ENCODE results near the gene RTN4RL1. TPM values are rescaled to one million over a fixed set of nuclear protein-coding genes. Genes with fewer than 3 reads are reported as not detected.
A peak's percentile ranks its signal among the peaks of the same experiment; 100 is the strongest.

The RTN4RL1 gene
- total RNA-seq, 2 donors from 2014 or later = 0.32 to 0.37 TPM

GRCh38 chr17:2051933-2052559 lies 26.9 kb upstream of the RTN4RL1 start:
- H3K4me1 ChIP-seq = peaks cover 13% of the 10 kb centered on the region
- DNase-seq = no peak

GRCh38 chr17:2051061-2051932 lies 26.2 kb upstream of the RTN4RL1 start:
- no peak for DNase-seq
- H3K9ac ChIP-seq (ENCODE audit: low read depth in 2 of 2, low read length in 2 of 2) = peak overlapping the region in 1 of 2 donors; percentile 24
- peaks cover 35% of the 10 kb centered on the region for H3K27me3 ChIP-seq
- no peaks in the 10 kb centered on the region for H3K9me3 ChIP-seq
- no peak overlapping the region for H3K27ac ChIP-seq
- TF ChIP-seq CTCF (IDR thresholded peaks at IDR 0.05) = no peak
- intact Hi-C loops (cut with DNase I) = loop anchor here (10.0 kb wide), 1 partner anchor 224 kb away; no protein-coding TSS in a partner anchor
- H3K4me1 ChIP-seq = peaks cover 11% of the 10 kb centered on the region
- no peaks in the 10 kb centered on the region for H3K36me3 ChIP-seq
- H3K4me3 ChIP-seq = peak overlapping the region; percentile 60

More at GRCh38 chr17:2051933-2052559, 26.9 kb upstream of the RTN4RL1 start:
- no peak for TF ChIP-seq CTCF (IDR thresholded peaks at IDR 0.05)
- Histone ChIP-seq H3K27me3 (peaks cover 41% of the 10 kb centered on the region), H3K9me3 (no peaks in the 10 kb centered on the region), H3K4me3 (no peak overlapping the region), H3K36me3 (no peaks in the 10 kb centered on the region), H3K27ac (no peak overlapping the region), H3K9ac (ENCODE audit: low read depth in 2 of 2, low read length in 2 of 2) (peak overlapping the region in 1 of 2 donors; percentile 24)
- intact Hi-C loops (cut with DNase I) = loop anchor here (10.0 kb wide), 1 partner anchor 223 kb away; no protein-coding TSS in a partner anchor

GRCh38 chr17:2050300-2051060 lies 25.3 kb upstream of the RTN4RL1 start:
- intact Hi-C loops (cut with DNase I) = loop anchor here (10.0 kb wide), 1 partner anchor 224 kb away; no protein-coding TSS in a partner anchor
- no peak overlapping the region for H3K9ac ChIP-seq (ENCODE audit: low read depth in 2 of 2, low read length in 2 of 2)
- H3K27me3 ChIP-seq = peaks cover 31% of the 10 kb centered on the region
- TF ChIP-seq CTCF (IDR thresholded peaks at IDR 0.05) = no peak
- peaks cover 9% of the 10 kb centered on the region for H3K4me1 ChIP-seq
- H3K9me3 ChIP-seq = no peaks in the 10 kb centered on the region
- H3K36me3 ChIP-seq = no peaks in the 10 kb centered on the region
- peak overlapping the region; percentile 60 for H3K4me3 ChIP-seq
- DNase-seq = peak; percentile 66
- no peak overlapping the region for H3K27ac ChIP-seq

GRCh38 chr17:2049333-2050299 lies 24.5 kb upstream of the RTN4RL1 start:
- no peak for TF ChIP-seq CTCF (IDR thresholded peaks at IDR 0.05)
- H3K4me1 ChIP-seq = peaks cover 9% of the 10 kb centered on the region
- H3K9ac ChIP-seq (ENCODE audit: low read depth in 2 of 2, low read length in 2 of 2) = peak overlapping the region; percentile 69 to 73
- peak overlapping the region; percentile 36 for H3K27ac ChIP-seq
- intact Hi-C loops (cut with DNase I) = loop anchor here (10.0 kb wide), 1 partner anchor 225 kb away; no protein-coding TSS in a partner anchor
- peak overlapping the region; percentile 83 for H3K4me3 ChIP-seq
- DNase-seq = peak; percentile 90
- no peaks in the 10 kb centered on the region for H3K36me3 ChIP-seq
- H3K9me3 ChIP-seq = no peaks in the 10 kb centered on the region
- peaks cover 29% of the 10 kb centered on the region for H3K27me3 ChIP-seq

Data from colonic mucosa (tissue), 4 donors.